Endothelial cell of umbilical vein (primary cell): Measurements from ENCODE around the gene RAD9B.

ENCODE experiments used
- CTCF ChIP-seq, 2 donors: IDR thresholded peaks; 1 replicate in 1 of 2; 2 replicates in 1 of 2; pipeline ENCODE4 v1.5.1; 2011; ENCODE audit warnings: low read length in 2 of 2, mild to moderate bottlenecking in 2 of 2, moderate library complexity in 2 of 2, control low read depth in 1 of 2, inconsistent platforms in 1 of 2, low read depth in 1 of 2; ENCODE audit not compliant: insufficient read depth in 1 of 2; ENCODE audit errors: extremely low read depth in 1 of 2
- POLR2A ChIP-seq: IDR thresholded peaks from 2 replicates; pipeline ENCODE4 v1.6.1; 2012; ENCODE audit warnings: low read depth, mild to moderate bottlenecking, control low read depth, low read length
- POLR2AphosphoS5 ChIP-seq: IDR thresholded peaks from 2 replicates; pipeline ENCODE4 v1.6.1; 2012; ENCODE audit warnings: low read depth, mild to moderate bottlenecking, control low read depth, low read length, moderate library complexity; ENCODE audit not compliant: insufficient read depth

- TF ChIP-seq CTCF (IDR thresholded peaks at IDR 0.05; ENCODE audit: extremely low read depth in 1 of 2, insufficient read depth in 1 of 2, low read depth in 1 of 2, low read length in 2 of 2) (no peak), POLR2AphosphoS5 (no peak), POLR2A (no peak)
Observed at GRCh38 chr12:110514363-110514762, 12.2 kb downstream of the RAD9B start.
